ENCODE data around the gene SV2A. TPM values are rescaled to one million over a fixed set of nuclear protein-coding genes. Genes with fewer than 3 reads are reported as not detected.
"Not testable (repeated sequence)": the region's sequence is repeated elsewhere in the genome, so short reads cannot be mapped to it uniquely, and the experiment has no call there.

Gene SV2A
- total RNA-seq, 1 donor from 2014 or later = 18.0 TPM

GRCh38 chr1:149887456-149888246 lies 30.0 kb downstream of the SV2A start:
- no peaks in the 10 kb centered on the region for H3K9me3 Mint-ChIP-seq
- intact Hi-C loops (cut with micrococcal nuclease) = loop anchor here (1.0 to 2.0 kb wide), 6 partner anchors 12 to 180 kb away; partner anchors contain the start of genes BOLA1, SF3B4 and VPS45
- H3K36me3 Mint-ChIP-seq (ENCODE audit: low read depth) = no peaks in the 10 kb centered on the region
- peaks cover 2% of the 10 kb centered on the region for H3K27me3 Mint-ChIP-seq
- no peak overlapping the region for H3K27ac Mint-ChIP-seq
- peaks cover 12% of the 10 kb centered on the region for H3K4me1 Mint-ChIP-seq
- H3K4me3 Mint-ChIP-seq = no peak overlapping the region
- DNase-seq = peak; percentile 94

GRCh38 chr1:149887196-149887455 lies 30.5 kb downstream of the SV2A start:
- DNase-seq; H3K36me3 Mint-ChIP-seq (ENCODE audit: low read depth); H3K27me3 Mint-ChIP-seq; H3K9me3 Mint-ChIP-seq; H3K27ac Mint-ChIP-seq; H3K4me3 Mint-ChIP-seq; intact Hi-C loops (cut with micrococcal nuclease): not testable (repeated sequence)
- peaks cover 15% of the 10 kb centered on the region for H3K4me1 Mint-ChIP-seq

GRCh38 chr1:149886396-149887195 lies 31.0 kb downstream of the SV2A start:
- Mint-ChIP-seq H3K4me1 (peaks cover 19% of the 10 kb centered on the region), H3K27ac (no peak overlapping the region), H3K9me3 (no peaks in the 10 kb centered on the region), H3K27me3 (peaks cover 2% of the 10 kb centered on the region), H3K4me3 (no peak overlapping the region), H3K36me3 (ENCODE audit: low read depth) (peaks cover 2% of the 10 kb centered on the region)
- DNase-seq = peak; percentile 97
- intact Hi-C loops (cut with micrococcal nuclease) = no loop called here

GRCh38 chr1:149886121-149886395 lies 31.6 kb downstream of the SV2A start:
- H3K27me3 Mint-ChIP-seq; intact Hi-C loops (cut with micrococcal nuclease); DNase-seq; H3K36me3 Mint-ChIP-seq (ENCODE audit: low read depth); H3K27ac Mint-ChIP-seq; H3K9me3 Mint-ChIP-seq; H3K4me3 Mint-ChIP-seq: not testable (repeated sequence)
- H3K4me1 Mint-ChIP-seq = peaks cover 20% of the 10 kb centered on the region

- peak; percentile 92 for DNase-seq
- Mint-ChIP-seq H3K36me3 (ENCODE audit: low read depth) (peaks cover 2% of the 10 kb centered on the region), H3K27me3 (peaks cover 2% of the 10 kb centered on the region), H3K27ac (no peak overlapping the region), H3K4me1 (peaks cover 20% of the 10 kb centered on the region), H3K9me3 (no peaks in the 10 kb centered on the region), H3K4me3 (no peak overlapping the region)
- intact Hi-C loops (cut with micrococcal nuclease) = no loop called here
Measured at GRCh38 chr1:149885339-149886120, 32.1 kb downstream of the SV2A start.

GRCh38 chr1:149884433-149885338 lies 33.0 kb downstream of the SV2A start:
- peaks cover 2% of the 10 kb centered on the region for H3K27me3 Mint-ChIP-seq
- H3K4me3 Mint-ChIP-seq = no peak overlapping the region
- H3K36me3 Mint-ChIP-seq (ENCODE audit: low read depth) = peaks cover 2% of the 10 kb centered on the region
- intact Hi-C loops (cut with micrococcal nuclease) = no loop called here
- H3K27ac Mint-ChIP-seq = no peak overlapping the region
- H3K4me1 Mint-ChIP-seq = peaks cover 19% of the 10 kb centered on the region
- DNase-seq = peak; percentile 80
- H3K9me3 Mint-ChIP-seq = no peaks in the 10 kb centered on the region

- Mint-ChIP-seq H3K27ac (peak overlapping the region; percentile 72), H3K9me3 (no peaks in the 10 kb centered on the region)
Measured at GRCh38 chr1:149883598-149884247, 33.9 kb downstream of the SV2A start.

GRCh38 chr1:149881876-149882275 lies 35.8 kb downstream of the SV2A start:
- intact Hi-C loops (cut with micrococcal nuclease) = no loop called here
- H3K36me3 Mint-ChIP-seq (ENCODE audit: low read depth) = peaks cover 2% of the 10 kb centered on the region
- peak; percentile 57 for DNase-seq
- no peak overlapping the region for H3K4me3 Mint-ChIP-seq
- no peaks in the 10 kb centered on the region for H3K9me3 Mint-ChIP-seq
- peak overlapping the region; percentile 17 for H3K27ac Mint-ChIP-seq
- no peaks in the 10 kb centered on the region for H3K27me3 Mint-ChIP-seq
- peaks cover 27% of the 10 kb centered on the region for H3K4me1 Mint-ChIP-seq

More at GRCh38 chr1:149883598-149884247, 33.9 kb downstream of the SV2A start:
- peaks cover 2% of the 10 kb centered on the region for H3K27me3 Mint-ChIP-seq
- intact Hi-C loops (cut with micrococcal nuclease) = no loop called here
- H3K4me3 Mint-ChIP-seq = no peak overlapping the region
- peaks cover 2% of the 10 kb centered on the region for H3K36me3 Mint-ChIP-seq (ENCODE audit: low read depth)
- H3K4me1 Mint-ChIP-seq = peaks cover 26% of the 10 kb centered on the region
- peak; percentile 59 for DNase-seq

- peaks cover 2% of the 10 kb centered on the region for H3K36me3 Mint-ChIP-seq (ENCODE audit: low read depth)
- intact Hi-C loops (cut with micrococcal nuclease) = no loop called here
- DNase-seq = peak; percentile 78
- H3K4me3 Mint-ChIP-seq = peak overlapping the region; percentile 19
- H3K9me3 Mint-ChIP-seq = no peaks in the 10 kb centered on the region
- no peaks in the 10 kb centered on the region for H3K27me3 Mint-ChIP-seq
- H3K4me1 Mint-ChIP-seq = peaks cover 27% of the 10 kb centered on the region
- H3K27ac Mint-ChIP-seq = peak overlapping the region; percentile 20
Measured at GRCh38 chr1:149879556-149879955, 38.1 kb downstream of the SV2A start.

- no peaks in the 10 kb centered on the region for H3K27me3 Mint-ChIP-seq
- no peaks in the 10 kb centered on the region for H3K9me3 Mint-ChIP-seq
- peaks cover 2% of the 10 kb centered on the region for H3K36me3 Mint-ChIP-seq (ENCODE audit: low read depth)
- no peak overlapping the region for H3K27ac Mint-ChIP-seq
- peak; percentile 50 for DNase-seq
- intact Hi-C loops (cut with micrococcal nuclease) = no loop called here
- H3K4me1 Mint-ChIP-seq = peaks cover 20% of the 10 kb centered on the region
- no peak overlapping the region for H3K4me3 Mint-ChIP-seq
Measured at GRCh38 chr1:149877211-149877946, 40.3 kb downstream of the SV2A start.

- intact Hi-C loops (cut with micrococcal nuclease); H3K4me1 Mint-ChIP-seq; H3K36me3 Mint-ChIP-seq (ENCODE audit: low read depth); H3K27me3 Mint-ChIP-seq; H3K4me3 Mint-ChIP-seq; H3K9me3 Mint-ChIP-seq; H3K27ac Mint-ChIP-seq; DNase-seq: not testable (repeated sequence)
Measured at GRCh38 chr1:149873060-149873459, 44.6 kb downstream of the SV2A start.

- H3K27ac Mint-ChIP-seq; H3K27me3 Mint-ChIP-seq; H3K4me3 Mint-ChIP-seq; H3K36me3 Mint-ChIP-seq (ENCODE audit: low read depth); intact Hi-C loops (cut with micrococcal nuclease); H3K4me1 Mint-ChIP-seq; DNase-seq; H3K9me3 Mint-ChIP-seq: not testable (repeated sequence)
Measured at GRCh38 chr1:149866887-149867286, 50.8 kb downstream of the SV2A start.
